H9 (cell line): Measurements from ENCODE around the gene MAEA. TPM values are rescaled to one million over a fixed set of nuclear protein-coding genes. Genes with fewer than 3 reads are reported as not detected.

Experiments
- DNase-seq: peaks from one replicate; pipeline ENCODE4 v3.0.0-alpha.2; 2017
- H2AFZ ChIP-seq: one replicate; pipeline ENCODE4 v1.6.1; 2013; ENCODE audit warnings: mild to moderate bottlenecking, low read length, control low read depth, moderate library complexity
- H2AK5ac ChIP-seq: 2 replicates; pipeline ENCODE4 v1.6.1; 2013; ENCODE audit warnings: low read length, control low read depth, mixed read lengths; ENCODE audit not compliant: insufficient read length
- H2BK120ac ChIP-seq: one replicate; pipeline ENCODE4 v1.6.1; 2013; ENCODE audit warnings: low read depth, mild to moderate bottlenecking, low read length, control low read depth, inconsistent platforms; ENCODE audit not compliant: poor library complexity, severe bottlenecking
- H2BK12ac ChIP-seq: 2 replicates; pipeline ENCODE4 v1.6.1; 2013; ENCODE audit warnings: low read length, control low read depth, mixed read lengths, low read depth; ENCODE audit not compliant: insufficient read length
- H2BK15ac ChIP-seq: 2 replicates; pipeline ENCODE4 v1.6.1; 2013; ENCODE audit warnings: low read depth, low read length, control low read depth
- H2BK20ac ChIP-seq: one replicate; pipeline ENCODE4 v1.6.1; 2013; ENCODE audit warnings: low read depth, mild to moderate bottlenecking, low read length, control low read depth, inconsistent platforms; ENCODE audit not compliant: poor library complexity, severe bottlenecking
- H2BK5ac ChIP-seq: 2 replicates; pipeline ENCODE4 v1.6.1; 2013; ENCODE audit warnings: low read length, control low read depth, mixed read lengths; ENCODE audit not compliant: insufficient read length
- H3K14ac ChIP-seq: 2 replicates; pipeline ENCODE4 v1.6.1; 2013; ENCODE audit warnings: low read length, control low read depth; ENCODE audit not compliant: insufficient read depth
- H3K18ac ChIP-seq: 2 replicates; pipeline ENCODE4 v1.6.1; 2013; ENCODE audit warnings: low read depth, mild to moderate bottlenecking, mixed read lengths, low read length, control low read depth; ENCODE audit not compliant: insufficient read length
- H3K23ac ChIP-seq: 2 replicates; pipeline ENCODE4 v1.6.1; 2013; ENCODE audit warnings: low read length, control low read depth, mixed read lengths, low read depth; ENCODE audit not compliant: insufficient read length
- H3K23me2 ChIP-seq: 2 replicates; pipeline ENCODE4 v1.6.1; 2013; ENCODE audit warnings: low read depth, mild to moderate bottlenecking, mixed read lengths, low read length, control low read depth; ENCODE audit not compliant: insufficient read length, poor library complexity, severe bottlenecking
- H3K27ac ChIP-seq: 2 replicates; pipeline ENCODE4 v1.5.1; 2013; ENCODE audit warnings: low read length, control low read depth, mixed read lengths, low read depth; ENCODE audit not compliant: insufficient read length
- H3K27me3 ChIP-seq: 2 replicates; pipeline ENCODE4 v1.6.1; 2013; ENCODE audit warnings: low read length, control low read depth, inconsistent platforms; ENCODE audit not compliant: insufficient read depth
- H3K4ac ChIP-seq: 2 replicates; pipeline ENCODE4 v1.6.1; 2013; ENCODE audit warnings: low read depth, mild to moderate bottlenecking, control low read depth, inconsistent platforms, low read length, moderate library complexity
- H3K4me1 ChIP-seq: 2 replicates; pipeline ENCODE4 v1.6.1; 2013; ENCODE audit warnings: low read length, control low read depth, inconsistent platforms; ENCODE audit not compliant: insufficient read depth
- H3K4me2 ChIP-seq: 2 replicates; pipeline ENCODE4 v1.6.1; 2013; ENCODE audit warnings: low read length, control low read depth, mixed read lengths; ENCODE audit not compliant: insufficient read length, insufficient read depth
- H3K56ac ChIP-seq: 2 replicates; pipeline ENCODE4 v1.6.1; 2013; ENCODE audit warnings: low read depth, mild to moderate bottlenecking, mixed read lengths, low read length, control low read depth; ENCODE audit not compliant: insufficient read length
- H3K79me1 ChIP-seq: 2 replicates; pipeline ENCODE4 v1.6.1; 2013; ENCODE audit warnings: low read depth, mild to moderate bottlenecking, moderate library complexity, low read length, control low read depth, inconsistent platforms; ENCODE audit not compliant: insufficient read depth, poor library complexity, severe bottlenecking
- H3K79me2 ChIP-seq: 2 replicates; pipeline ENCODE4 v1.6.1; 2013; ENCODE audit warnings: low read length, control low read depth, inconsistent platforms; ENCODE audit not compliant: insufficient read depth
- H3K9ac ChIP-seq: 2 replicates; pipeline ENCODE4 v1.6.1; 2013; ENCODE audit warnings: low read length, control low read depth, mixed read lengths; ENCODE audit not compliant: insufficient read length; ENCODE audit errors: extremely low read depth
- H3K9me3 ChIP-seq: one replicate; pipeline ENCODE4 v1.6.1; 2013; ENCODE audit warnings: low read depth, low read length, inconsistent platforms; ENCODE audit not compliant: control insufficient read depth
- H3T11ph ChIP-seq: one replicate; pipeline ENCODE4 v1.6.1; 2013; ENCODE audit warnings: mild to moderate bottlenecking, low read length, control low read depth, inconsistent platforms
- H4K20me1 ChIP-seq: one replicate; pipeline ENCODE4 v1.6.1; 2013; ENCODE audit not compliant: control insufficient read depth, insufficient read length, insufficient read depth
- H4K5ac ChIP-seq: 2 replicates; pipeline ENCODE4 v1.6.1; 2013; ENCODE audit warnings: low read depth, mild to moderate bottlenecking, mixed read lengths, low read length, control low read depth; ENCODE audit not compliant: insufficient read length
- H4K8ac ChIP-seq: replicated peaks from 2 replicates; pipeline ENCODE4 v1.6.1; 2013; ENCODE audit warnings: low read length, control low read depth, mixed read lengths, low read depth; ENCODE audit not compliant: insufficient read length
- H4K91ac ChIP-seq: 2 replicates; pipeline ENCODE4 v1.6.1; 2013; ENCODE audit warnings: low read depth, mild to moderate bottlenecking, moderate library complexity, mixed read lengths, low read length, control low read depth; ENCODE audit not compliant: insufficient read length
- H3K27ac Mint-ChIP-seq, 3 experiments: 2 replicates in 2 of 3; 3 replicates in 1 of 3; pipeline ENCODE4 v1.8.0; 2020 to 2021; ENCODE audit warnings: mixed read lengths in 3 of 3, mild to moderate bottlenecking in 1 of 3, moderate library complexity in 1 of 3
- H3K27me3 Mint-ChIP-seq: 2 replicates; pipeline ENCODE4 v1.8.0; 2021; ENCODE audit warnings: low read depth, mild to moderate bottlenecking, moderate library complexity, mixed read lengths
- H3K36me3 Mint-ChIP-seq, 3 experiments: 2 replicates in 2 of 3; 3 replicates in 1 of 3; pipeline ENCODE4 v1.8.0; 2020 to 2021; ENCODE audit warnings: low read depth in 3 of 3, mixed read lengths in 3 of 3; ENCODE audit not compliant: insufficient read depth in 1 of 3
- H3K4me1 Mint-ChIP-seq, 2 experiments: 2 replicates each; pipeline ENCODE4 v1.8.0; 2020; ENCODE audit warnings: mixed read lengths in 2 of 2
- H3K4me3 Mint-ChIP-seq, 2 experiments: 2 replicates in 1 of 2; 3 replicates in 1 of 2; pipeline ENCODE4 v1.8.0; 2020 to 2021; ENCODE audit warnings: mild to moderate bottlenecking in 2 of 2, mixed read lengths in 2 of 2, moderate library complexity in 1 of 2
- H3K9me3 Mint-ChIP-seq, 2 experiments: 2 replicates in 1 of 2; 3 replicates in 1 of 2; pipeline ENCODE4 v1.8.0; 2020; ENCODE audit warnings: mild to moderate bottlenecking in 2 of 2, mixed read lengths in 2 of 2, moderate library complexity in 1 of 2
- WGBS: extraction: QIAGEN DNeasy Blood & Tissue Kit; methylation state at CpG from one replicate; pipeline ENCODE4 v1.1.7; 2013; ENCODE audit warnings: missing lambda C conversion rate, low lambda C conversion rate, mixed read lengths; ENCODE audit not compliant: insufficient read length; ENCODE audit errors: extremely low coverage; 5-methylcytosine and 5-hydroxymethylcytosine counted together
- total RNA-seq: library from RNA; stranded (reverse); gene quantifications from 2 replicates; pipeline ENCODE4 v1.2.1, GENCODE V29; 2021
- TF ChIP-seq, protein P1 (sequence below): fragments of 200-600 bp; sonication (generic); conservative IDR thresholded peaks from 3 replicates; pipeline ENCODE4 v1.8.0; 2021; ENCODE audit warnings: antibody characterized with exemption, mild to moderate bottlenecking

The MAEA gene
- total RNA-seq, 1 experiment from 2014 or later: 85.6 TPM

DNA sequence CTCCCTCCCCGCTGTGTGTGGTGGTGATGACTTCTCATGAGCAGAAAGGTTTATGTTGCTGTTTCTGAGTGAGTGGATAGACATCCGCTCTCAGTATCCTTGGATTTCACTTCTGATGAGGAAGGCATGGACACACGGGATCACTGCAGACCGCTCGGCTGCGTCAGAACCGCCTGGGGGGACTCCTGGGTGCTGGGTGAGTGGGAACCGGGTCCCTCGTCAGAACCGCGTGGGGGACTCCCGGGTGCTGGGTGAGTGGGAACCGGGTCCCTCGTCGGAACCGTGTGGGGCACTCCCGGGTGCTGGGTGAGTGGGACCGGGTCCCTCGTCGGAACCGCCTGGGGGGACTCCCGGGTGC, 49.8 kb upstream of the MAEA start:
- Histone ChIP-seq H3K23me2 (no peaks in the 10 kb centered on the region), H2BK5ac (no peak overlapping the region), H4K20me1 (peaks cover 5% of the 10 kb centered on the region), H3K4me2 (no peak overlapping the region), H2AK5ac (no peak overlapping the region), H3K14ac (no peak overlapping the region), H4K5ac (no peak overlapping the region), H3K9ac (no peak overlapping the region), H3K4me1 (no peaks in the 10 kb centered on the region), H3K79me2 (peaks cover 24% of the 10 kb centered on the region; the same call in 1 of the 2 replicates), H3K27ac (no peak overlapping the region), H2AFZ (no peak overlapping the region), H2BK20ac (no peak overlapping the region), H3K27me3 (no peaks in the 10 kb centered on the region), H3K9me3 (no peaks in the 10 kb centered on the region), H3K4ac (no peak overlapping the region), H2BK120ac (no peak overlapping the region), H3K56ac (no peak overlapping the region), H2BK15ac (no peak overlapping the region), H3K18ac (no peak overlapping the region), H4K91ac (no peak overlapping the region), H2BK12ac (no peak overlapping the region), H4K8ac (no peak overlapping the region), H3K23ac (no peak overlapping the region), H3K79me1 (peaks cover 6% of the 10 kb centered on the region), H3T11ph (no peak overlapping the region)
- Mint-ChIP-seq H3K27ac (no peak overlapping the region), H3K9me3 (no peaks in the 10 kb centered on the region), H3K4me1 (peaks cover under 1 to 1% of the 10 kb centered on the region in 2 experiments; a peak in 2 of 4 replicates), H3K4me3 (no peak overlapping the region), H3K27me3 (no peaks in the 10 kb centered on the region), H3K36me3 (peaks cover 25 to 43% (median 41%) of the 10 kb centered on the region in 3 experiments; a peak in 6 of 7 replicates)
- no CpG with 5 or more reads among the region's 22 CpGs for WGBS
- TF ChIP-seq, protein P1, sequence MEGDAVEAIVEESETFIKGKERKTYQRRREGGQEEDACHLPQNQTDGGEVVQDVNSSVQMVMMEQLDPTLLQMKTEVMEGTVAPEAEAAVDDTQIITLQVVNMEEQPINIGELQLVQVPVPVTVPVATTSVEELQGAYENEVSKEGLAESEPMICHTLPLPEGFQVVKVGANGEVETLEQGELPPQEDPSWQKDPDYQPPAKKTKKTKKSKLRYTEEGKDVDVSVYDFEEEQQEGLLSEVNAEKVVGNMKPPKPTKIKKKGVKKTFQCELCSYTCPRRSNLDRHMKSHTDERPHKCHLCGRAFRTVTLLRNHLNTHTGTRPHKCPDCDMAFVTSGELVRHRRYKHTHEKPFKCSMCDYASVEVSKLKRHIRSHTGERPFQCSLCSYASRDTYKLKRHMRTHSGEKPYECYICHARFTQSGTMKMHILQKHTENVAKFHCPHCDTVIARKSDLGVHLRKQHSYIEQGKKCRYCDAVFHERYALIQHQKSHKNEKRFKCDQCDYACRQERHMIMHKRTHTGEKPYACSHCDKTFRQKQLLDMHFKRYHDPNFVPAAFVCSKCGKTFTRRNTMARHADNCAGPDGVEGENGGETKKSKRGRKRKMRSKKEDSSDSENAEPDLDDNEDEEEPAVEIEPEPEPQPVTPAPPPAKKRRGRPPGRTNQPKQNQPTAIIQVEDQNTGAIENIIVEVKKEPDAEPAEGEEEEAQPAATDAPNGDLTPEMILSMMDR: no peak
- no peak for DNase-seq
